ENCODE results near the gene PVR. TPM values are rescaled to one million over a fixed set of nuclear protein-coding genes. Genes with fewer than 3 reads are reported as not detected.

The PVR gene
- total RNA-seq, 1 experiment from 2014 or later = 47.7 TPM

DNA sequence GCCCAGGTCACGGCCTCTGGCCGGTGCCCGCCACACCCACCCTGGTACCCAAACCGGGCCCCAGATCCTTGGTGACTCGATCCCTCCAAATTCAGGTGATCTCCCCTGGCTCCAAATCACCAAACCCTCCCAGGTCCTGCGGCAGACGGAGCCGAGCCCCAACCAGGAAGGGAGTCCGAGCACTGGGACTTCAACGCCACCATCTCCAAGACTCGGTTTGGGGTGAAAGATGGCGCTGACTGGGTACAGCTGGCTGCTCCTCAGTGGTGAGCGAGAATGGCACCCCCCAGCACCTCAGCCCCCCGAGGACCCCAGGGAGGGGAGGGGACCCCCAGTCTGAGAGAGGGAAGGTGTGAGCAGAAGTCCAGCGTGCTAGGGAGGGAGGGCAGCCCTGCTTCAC is 57.5 kb downstream of the PVR start:
- Histone ChIP-seq H3K27ac (ENCODE audit: low read length) (no peak overlapping the region), H3K27me3 (ENCODE audit: control insufficient read depth, insufficient read depth, low read length) (no peaks in the 10 kb centered on the region), H3K4me3 (ENCODE audit: low read depth in 2 of 2, low read length in 2 of 2) (no peak overlapping the region), H3K9me3 (ENCODE audit: control insufficient read depth, insufficient read depth, low read depth, low read length) (no peaks in the 10 kb centered on the region), H3K36me3 (ENCODE audit: control insufficient read depth, insufficient read depth, low read length) (no peaks in the 10 kb centered on the region), H3K4me1 (ENCODE audit: control insufficient read depth, insufficient read depth, low read length) (no peaks in the 10 kb centered on the region)
- intact Hi-C loops (cut with micrococcal nuclease; ENCODE audit: unreplicated experiment) (no loop called here), in situ Hi-C loops (cut with HindIII; ENCODE audit: low pct_unique_long_range_greater_than_20kb, low sequenced_read_pairs) (no loop called here)
- ATAC-seq (no peak), DNase-seq (ENCODE audit: low read depth, low spot score) (no peak)
- ChIA-PET CTCF (interaction anchor here (0.8 kb wide), 1 partner anchor 10 kb away, joined by 10 read pairs; no protein-coding TSS in a partner anchor), POLR2A (no interaction called here)
- no TSS peak for BruUV-seq (replicated peaks)
- no peak for TF ChIP-seq TCF7L2 (IDR thresholded peaks at IDR 0.05; ENCODE audit: low read depth, low read length)
- TF ChIP-seq POLR2AphosphoS5 (IDR thresholded peaks at IDR 0.05; ENCODE audit: low read depth, low read length) = no peak
- TF ChIP-seq, protein P1, sequence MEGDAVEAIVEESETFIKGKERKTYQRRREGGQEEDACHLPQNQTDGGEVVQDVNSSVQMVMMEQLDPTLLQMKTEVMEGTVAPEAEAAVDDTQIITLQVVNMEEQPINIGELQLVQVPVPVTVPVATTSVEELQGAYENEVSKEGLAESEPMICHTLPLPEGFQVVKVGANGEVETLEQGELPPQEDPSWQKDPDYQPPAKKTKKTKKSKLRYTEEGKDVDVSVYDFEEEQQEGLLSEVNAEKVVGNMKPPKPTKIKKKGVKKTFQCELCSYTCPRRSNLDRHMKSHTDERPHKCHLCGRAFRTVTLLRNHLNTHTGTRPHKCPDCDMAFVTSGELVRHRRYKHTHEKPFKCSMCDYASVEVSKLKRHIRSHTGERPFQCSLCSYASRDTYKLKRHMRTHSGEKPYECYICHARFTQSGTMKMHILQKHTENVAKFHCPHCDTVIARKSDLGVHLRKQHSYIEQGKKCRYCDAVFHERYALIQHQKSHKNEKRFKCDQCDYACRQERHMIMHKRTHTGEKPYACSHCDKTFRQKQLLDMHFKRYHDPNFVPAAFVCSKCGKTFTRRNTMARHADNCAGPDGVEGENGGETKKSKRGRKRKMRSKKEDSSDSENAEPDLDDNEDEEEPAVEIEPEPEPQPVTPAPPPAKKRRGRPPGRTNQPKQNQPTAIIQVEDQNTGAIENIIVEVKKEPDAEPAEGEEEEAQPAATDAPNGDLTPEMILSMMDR (IDR thresholded peaks at IDR 0.05) = no peak
- no peak for TF ChIP-seq SIN3A (IDR thresholded peaks at IDR 0.05; ENCODE audit: borderline replicate concordance, insufficient read depth, low read depth, low read length)
- TF ChIP-seq, protein P2, sequence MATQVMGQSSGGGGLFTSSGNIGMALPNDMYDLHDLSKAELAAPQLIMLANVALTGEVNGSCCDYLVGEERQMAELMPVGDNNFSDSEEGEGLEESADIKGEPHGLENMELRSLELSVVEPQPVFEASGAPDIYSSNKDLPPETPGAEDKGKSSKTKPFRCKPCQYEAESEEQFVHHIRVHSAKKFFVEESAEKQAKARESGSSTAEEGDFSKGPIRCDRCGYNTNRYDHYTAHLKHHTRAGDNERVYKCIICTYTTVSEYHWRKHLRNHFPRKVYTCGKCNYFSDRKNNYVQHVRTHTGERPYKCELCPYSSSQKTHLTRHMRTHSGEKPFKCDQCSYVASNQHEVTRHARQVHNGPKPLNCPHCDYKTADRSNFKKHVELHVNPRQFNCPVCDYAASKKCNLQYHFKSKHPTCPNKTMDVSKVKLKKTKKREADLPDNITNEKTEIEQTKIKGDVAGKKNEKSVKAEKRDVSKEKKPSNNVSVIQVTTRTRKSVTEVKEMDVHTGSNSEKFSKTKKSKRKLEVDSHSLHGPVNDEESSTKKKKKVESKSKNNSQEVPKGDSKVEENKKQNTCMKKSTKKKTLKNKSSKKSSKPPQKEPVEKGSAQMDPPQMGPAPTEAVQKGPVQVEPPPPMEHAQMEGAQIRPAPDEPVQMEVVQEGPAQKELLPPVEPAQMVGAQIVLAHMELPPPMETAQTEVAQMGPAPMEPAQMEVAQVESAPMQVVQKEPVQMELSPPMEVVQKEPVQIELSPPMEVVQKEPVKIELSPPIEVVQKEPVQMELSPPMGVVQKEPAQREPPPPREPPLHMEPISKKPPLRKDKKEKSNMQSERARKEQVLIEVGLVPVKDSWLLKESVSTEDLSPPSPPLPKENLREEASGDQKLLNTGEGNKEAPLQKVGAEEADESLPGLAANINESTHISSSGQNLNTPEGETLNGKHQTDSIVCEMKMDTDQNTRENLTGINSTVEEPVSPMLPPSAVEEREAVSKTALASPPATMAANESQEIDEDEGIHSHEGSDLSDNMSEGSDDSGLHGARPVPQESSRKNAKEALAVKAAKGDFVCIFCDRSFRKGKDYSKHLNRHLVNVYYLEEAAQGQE (IDR thresholded peaks at IDR 0.05; ENCODE audit: insufficient read depth in 1 of 2, low read depth in 2 of 2, low read length in 1 of 2) = no peak

DNA sequence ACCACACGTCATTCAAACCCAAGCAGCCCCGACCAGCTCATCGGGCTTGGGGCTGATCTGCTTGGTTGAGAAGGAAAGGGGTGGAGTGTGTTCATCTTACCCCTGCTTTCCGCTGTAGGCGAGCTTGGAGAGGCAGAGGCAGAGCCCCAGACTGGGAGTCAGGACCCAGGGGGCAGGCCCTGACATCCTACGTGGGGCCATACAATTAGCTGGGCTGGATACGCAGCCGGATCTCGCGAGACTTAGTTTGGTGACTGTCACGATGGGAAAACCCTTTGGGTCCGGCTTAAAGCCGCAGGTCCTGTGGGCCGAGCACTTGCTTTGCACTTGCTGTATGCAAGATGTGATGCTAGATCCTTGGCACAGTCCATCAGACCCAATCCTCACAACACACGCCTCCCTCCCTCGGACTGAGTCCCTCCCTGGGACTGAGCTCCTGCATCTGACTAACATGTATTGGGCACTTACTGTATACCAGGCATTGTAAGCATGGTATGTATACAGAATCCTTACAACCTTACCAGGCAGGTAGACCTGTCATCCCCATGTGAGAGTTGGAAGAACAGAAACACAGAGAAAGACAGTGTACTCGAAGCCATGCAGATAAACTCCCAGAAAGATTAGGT is 59.0 kb downstream of the PVR start:
- intact Hi-C loops (cut with micrococcal nuclease; ENCODE audit: unreplicated experiment) = no loop called here
- Histone ChIP-seq H3K9me3 (ENCODE audit: control insufficient read depth, insufficient read depth, low read depth, low read length) (no peaks in the 10 kb centered on the region), H3K4me1 (ENCODE audit: control insufficient read depth, insufficient read depth, low read length) (no peaks in the 10 kb centered on the region), H3K36me3 (ENCODE audit: control insufficient read depth, insufficient read depth, low read length) (no peaks in the 10 kb centered on the region), H3K4me3 (ENCODE audit: low read depth in 2 of 2, low read length in 2 of 2) (no peak overlapping the region), H3K27ac (ENCODE audit: low read length) (no peak overlapping the region), H3K27me3 (ENCODE audit: control insufficient read depth, insufficient read depth, low read length) (no peaks in the 10 kb centered on the region)
- ChIA-PET POLR2A (no interaction called here), CTCF (no interaction called here)
- in situ Hi-C loops (cut with HindIII; ENCODE audit: low pct_unique_long_range_greater_than_20kb, low sequenced_read_pairs) = no loop called here
- DNase-seq (ENCODE audit: low read depth, low spot score) = no peak
- no TSS peak for BruUV-seq (replicated peaks)
- no peak; the same call in 1 of the 2 replicates for ATAC-seq
- TF ChIP-seq SIN3A (IDR thresholded peaks at IDR 0.05; ENCODE audit: borderline replicate concordance, insufficient read depth, low read depth, low read length) (no peak), POLR2AphosphoS5 (IDR thresholded peaks at IDR 0.05; ENCODE audit: low read depth, low read length) (no peak), TCF7L2 (IDR thresholded peaks at IDR 0.05; ENCODE audit: low read depth, low read length) (no peak)
- TF ChIP-seq, protein P2 (IDR thresholded peaks at IDR 0.05; ENCODE audit: insufficient read depth in 1 of 2, low read depth in 2 of 2, low read length in 1 of 2) = no peak
- TF ChIP-seq, protein P1 (IDR thresholded peaks at IDR 0.05) = no peak

Data from Panc1 (cell line).